H1 (cell line): ENCODE measurements around the gene PRRG3. TPM values are rescaled to one million over a fixed set of nuclear protein-coding genes. Genes with fewer than 3 reads are reported as not detected.

Experiments used
- CTCF ChIA-PET: fragments of 300-600 bp; sonication (Branson Sonifier 250); formaldehyde crosslinking; loops from one replicate; lab custom pipeline; 2021; ENCODE audit not compliant: partially characterized antibody; lab: Charles Lee
- POLR2A ChIA-PET: fragments of 300-600 bp; sonication (Branson Sonifier 250); formaldehyde crosslinking; loops from one replicate; lab custom pipeline; 2021; ENCODE audit warnings: inconsistent platforms; ENCODE audit not compliant: partially characterized antibody; lab: Charles Lee
- DNase-seq, 2 experiments: peaks; one replicate each; pipeline versions ENCODE4 v3.0.0 to v3.0.0-alpha.2; 2010 to 2022; ENCODE audit warnings: low spot score in 2 of 2, low read depth in 1 of 2, mixed read lengths in 1 of 2
- FAIRE-seq: peaks from 2 replicates; lab custom pipeline; 2011; peaks lifted over from hg19 to GRCh38; lab: Jason Lieb, UNC
- H2AFZ ChIP-seq: 2 replicates; pipeline ENCODE4 v1.8.1; 2012; ENCODE audit warnings: low read length, inconsistent platforms
- H2AK5ac ChIP-seq: 2 replicates; pipeline ENCODE4 v1.6.1; 2013; ENCODE audit warnings: low read depth, low read length
- H2BK120ac ChIP-seq: replicated peaks from 2 replicates; pipeline ENCODE3; 2013; ENCODE audit warnings: low read depth, low read length, inconsistent platforms
- H2BK12ac ChIP-seq: 2 replicates; pipeline ENCODE4 v1.6.1; 2013; ENCODE audit warnings: low read depth, low read length
- H2BK15ac ChIP-seq: 2 replicates; pipeline ENCODE4 v1.6.1; 2013; ENCODE audit warnings: low read length
- H2BK20ac ChIP-seq: 2 replicates; pipeline ENCODE4 v1.6.1; 2013; ENCODE audit warnings: low read length
- H2BK5ac ChIP-seq: 2 replicates; pipeline ENCODE4 v1.6.1; 2013; ENCODE audit warnings: low read depth, low read length
- H3K14ac ChIP-seq: 2 replicates; pipeline ENCODE4 v1.6.1; 2013; ENCODE audit warnings: inconsistent platforms; ENCODE audit not compliant: insufficient read length
- H3K18ac ChIP-seq: 2 replicates; pipeline ENCODE4 v1.6.1; 2013; ENCODE audit warnings: low read length; ENCODE audit errors: extremely low read depth
- H3K23ac ChIP-seq: 2 replicates; pipeline ENCODE4 v1.6.1; 2013; ENCODE audit warnings: inconsistent platforms; ENCODE audit not compliant: insufficient read length
- H3K23me2 ChIP-seq: 2 replicates; pipeline ENCODE4 v1.6.1; 2013; ENCODE audit warnings: low read depth, low read length
- H3K27ac ChIP-seq: 2 replicates; pipeline ENCODE4 v1.6.1; 2011; ENCODE audit warnings: low read depth, low read length, inconsistent platforms
- H3K27me3 ChIP-seq, 4 experiments: replicated peaks in 1 of 4; 1 replicate in 1 of 4; 2 replicates in 3 of 4; pipeline versions ENCODE4 v1.6.1 to v1.8.1; 2011 to 2013; ENCODE audit warnings: low read length in 3 of 4, mild to moderate bottlenecking in 3 of 4, inconsistent platforms in 2 of 4, mixed read lengths in 2 of 4, moderate library complexity in 1 of 4; ENCODE audit not compliant: control insufficient read depth in 3 of 4, insufficient read depth in 3 of 4; ENCODE audit errors: extremely low read depth in 1 of 4
- H3K36me3 ChIP-seq, 4 experiments: 2 replicates each; pipeline versions ENCODE4 v1.6.1 to v1.8.1; 2011 to 2013; ENCODE audit warnings: mild to moderate bottlenecking in 4 of 4, low read length in 3 of 4, moderate library complexity in 2 of 4, control low read depth in 1 of 4, inconsistent platforms in 1 of 4; ENCODE audit not compliant: insufficient read depth in 4 of 4, control insufficient read depth in 2 of 4
- H3K4ac ChIP-seq: replicated peaks from 2 replicates; pipeline ENCODE3; 2013; ENCODE audit warnings: low read length, low read depth, mixed read lengths, inconsistent platforms; ENCODE audit not compliant: insufficient read length
- H3K4me1 ChIP-seq, 4 experiments: replicated peaks in 1 of 4; 1 replicate in 1 of 4; 2 replicates in 3 of 4; pipeline versions ENCODE4 v1.6.1 to v1.8.1; 2011 to 2013; ENCODE audit warnings: low read length in 3 of 4, inconsistent platforms in 2 of 4, mixed read lengths in 1 of 4; ENCODE audit not compliant: insufficient read depth in 4 of 4, control insufficient read depth in 3 of 4
- H3K4me2 ChIP-seq, 2 experiments: 2 replicates each; pipeline versions ENCODE4 v1.6.1 to v1.8.1; 2011 to 2013; ENCODE audit warnings: low read depth in 2 of 2, low read length in 2 of 2, control low read depth in 1 of 2, inconsistent platforms in 1 of 2, mild to moderate bottlenecking in 1 of 2; ENCODE audit not compliant: insufficient read depth in 1 of 2
- H3K4me3 ChIP-seq, 4 experiments: fragments of 200-600, 300-600 bp in 1 of 4; sonication (generic), shearing (Covaris generic), sonication (Bioruptor Twin) in 1 of 4; 2 replicates each; pipeline versions ENCODE4 v1.5.1 to v1.8.1; 2011 to 2016; ENCODE audit warnings: low read length in 4 of 4, low read depth in 3 of 4, control low read depth in 2 of 4, inconsistent platforms in 2 of 4, mild to moderate bottlenecking in 2 of 4, mixed read lengths in 1 of 4, moderate library complexity in 1 of 4; ENCODE audit not compliant: insufficient read depth in 2 of 4; ENCODE audit errors: extremely low read depth in 1 of 4
- H3K56ac ChIP-seq: replicated peaks from 2 replicates; pipeline ENCODE3; 2013; ENCODE audit warnings: low read depth, mild to moderate bottlenecking, mixed read lengths, low read length, inconsistent platforms; ENCODE audit not compliant: insufficient read length
- H3K79me1 ChIP-seq: 2 replicates; pipeline ENCODE4 v1.6.1; 2013; ENCODE audit warnings: low read depth, low read length, control low read depth
- H3K79me2 ChIP-seq, 2 experiments: 2 replicates each; pipeline versions ENCODE4 v1.6.1 to v1.8.1; 2012 to 2013; ENCODE audit warnings: low read length in 2 of 2, mild to moderate bottlenecking in 2 of 2, inconsistent platforms in 1 of 2; ENCODE audit not compliant: insufficient read depth in 2 of 2, control insufficient read depth in 1 of 2
- H3K9ac ChIP-seq, 4 experiments: replicated peaks in 1 of 4; 1 replicate in 1 of 4; 2 replicates in 3 of 4; pipeline versions ENCODE4 v1.6.1 to v1.8.1; 2011 to 2013; ENCODE audit warnings: low read depth in 3 of 4, low read length in 3 of 4, control low read depth in 2 of 4, mild to moderate bottlenecking in 2 of 4, moderate library complexity in 2 of 4, inconsistent platforms in 1 of 4; ENCODE audit errors: extremely low read depth in 1 of 4
- H3K9me3 ChIP-seq, 2 experiments: 2 replicates each; pipeline versions ENCODE4 v1.6.1 to v1.8.1; 2012 to 2013; ENCODE audit warnings: mild to moderate bottlenecking in 2 of 2, moderate library complexity in 2 of 2, control low read depth in 1 of 2, inconsistent platforms in 1 of 2, low read depth in 1 of 2, low read length in 1 of 2, mixed read lengths in 1 of 2; ENCODE audit not compliant: insufficient read depth in 2 of 2
- H4K20me1 ChIP-seq, 2 experiments: replicated peaks in 1 of 2; 2 replicates each; pipeline versions ENCODE3 to v1.8.1; 2011 to 2013; ENCODE audit warnings: inconsistent platforms in 2 of 2, low read length in 2 of 2, mild to moderate bottlenecking in 1 of 2; ENCODE audit not compliant: insufficient read depth in 2 of 2, control insufficient read depth in 1 of 2
- H4K5ac ChIP-seq: 2 replicates; pipeline ENCODE4 v1.6.1; 2013; ENCODE audit warnings: low read length, low read depth, mixed read lengths, inconsistent platforms; ENCODE audit not compliant: insufficient read length
- H4K8ac ChIP-seq: 2 replicates; pipeline ENCODE4 v1.8.0; 2013; ENCODE audit warnings: mild to moderate bottlenecking, moderate library complexity, low read length, inconsistent platforms; ENCODE audit not compliant: insufficient read depth; ENCODE audit errors: extremely low read depth
- H4K91ac ChIP-seq: replicated peaks from 2 replicates; pipeline ENCODE3; 2013; ENCODE audit warnings: low read length, mixed read lengths, inconsistent platforms; ENCODE audit not compliant: insufficient read length
- CBX8 ChIP-seq: fragments of 300-800, 300-1000 bp; sonication (generic); IDR thresholded peaks from 2 replicates; pipeline ENCODE4 v1.7.1; 2016; ENCODE audit warnings: low read depth, low read length, borderline replicate concordance
- GABPA ChIP-seq: IDR thresholded peaks from 2 replicates; pipeline ENCODE4 v1.6.1; 2011; ENCODE audit warnings: mild to moderate bottlenecking, low read length, moderate library complexity, borderline replicate concordance; ENCODE audit not compliant: insufficient read depth
- RNF2 ChIP-seq: fragments of 200-900, 300-1000 bp; sonication (generic); IDR thresholded peaks from 2 replicates; pipeline ENCODE4 v1.7.1; 2016; ENCODE audit warnings: borderline replicate concordance, low read depth, mild to moderate bottlenecking, antibody characterized with exemption, low read length; ENCODE audit not compliant: poor library complexity, severe bottlenecking; ENCODE audit errors: missing control alignments
- SIN3A ChIP-seq, 2 experiments: IDR thresholded peaks in 1 of 2; conservative IDR thresholded peaks in 1 of 2; 2 replicates each; pipeline ENCODE4 v1.6.1; 2011 to 2012; ENCODE audit warnings: low read length in 2 of 2, improper control_type of control experiment in 1 of 2, low read depth in 1 of 2, mild to moderate bottlenecking in 1 of 2
- SIRT6 ChIP-seq: IDR thresholded peaks from one replicate; pipeline ENCODE4 v1.7.1; 2012; ENCODE audit warnings: low read length, inconsistent platforms
- WGBS, 2 experiments: shearing (Covaris generic) in 1 of 2; methylation state at CpG; one replicate each; pipeline versions ENCODE4 v1.1.6 to v1.1.7; 2013 to 2015; ENCODE audit warnings: low lambda C conversion rate in 2 of 2, mixed read lengths in 2 of 2, inconsistent platforms in 1 of 2, low coverage in 1 of 2, missing lambda C conversion rate in 1 of 2; ENCODE audit not compliant: insufficient replicate concordance in 2 of 2, insufficient coverage in 1 of 2, insufficient read length in 1 of 2; ENCODE audit errors: extremely low coverage in 1 of 2, missing lambda C conversion rate in 1 of 2; 5-methylcytosine and 5-hydroxymethylcytosine counted together
- polyA plus RNA-seq, 7 experiments: library from polyadenylated mRNA; depleted of rRNA in 3 of 7; stranded (reverse) in 5 of 7; unstranded in 2 of 7; fragments of >200 nt in 5 of 7; fragments of 200-250 nt in 2 of 7; gene quantifications; 1 replicate in 5 of 7; 2 replicates in 1 of 7; 4 replicates in 1 of 7; pipeline versions ENCODE4 v1.2.1 to v1.2.3, GENCODE V29; 2011 to 2013; ENCODE audit warnings: missing spikeins in 2 of 7, mixed read lengths in 2 of 7
- total RNA-seq: library from RNA; stranded (reverse); fragmentation: NEBNext Ultra II Directional; extraction: Animal tissue kit (Norgen Biotek cat#: 25700); gene quantifications from 2 replicates; pipeline ENCODE4 v1.2.1, GENCODE V29; 2021
- TF ChIP-seq, protein P1 (sequence below): IDR thresholded peaks from 2 replicates; pipeline ENCODE4 v1.6.1; 2011; ENCODE audit warnings: low read length, improper control_type of control experiment

PRRG3 gene
- total and polyA plus RNA-seq, 2 of the 8 experiments (the other 6 are each of a cell fraction or from before 2014, with no cell fraction given) = 4.2 to 5.4 TPM

- CTCF ChIA-PET = interaction anchor here (1.2 to 3.3 kb wide), 2 partner anchors 12 to 16 kb away, joined by 5 to 15 read pairs; no protein-coding TSS in a partner anchor
- Histone ChIP-seq H4K8ac (no peak overlapping the region), H3K4me1 (no peaks in the 10 kb centered on the region), H3K56ac (no peak overlapping the region), H3K4ac (no peak overlapping the region), H3K79me1 (no peaks in the 10 kb centered on the region), H4K91ac (no peak overlapping the region), H3K4me3 (no peak overlapping the region), H3K9ac (no peak overlapping the region), H2BK15ac (no peak overlapping the region), H4K5ac (no peak overlapping the region), H3K18ac (no peak overlapping the region), H2AFZ (no peak overlapping the region), H3K23ac (no peak overlapping the region), H2BK5ac (no peak overlapping the region), H3K9me3 (no peaks in the 10 kb centered on the region), H3K23me2 (no peaks in the 10 kb centered on the region), H3K4me2 (no peak overlapping the region), H3K27me3 (no peaks in the 10 kb centered on the region), H4K20me1 (no peaks in the 10 kb centered on the region), H2BK120ac (no peak overlapping the region), H2AK5ac (no peak overlapping the region), H2BK12ac (no peak overlapping the region), H3K14ac (no peak overlapping the region), H3K36me3 (no peaks in the 10 kb centered on the region), H2BK20ac (no peak overlapping the region), H3K27ac (no peak overlapping the region), H3K79me2 (no peaks in the 10 kb centered on the region)
- DNase-seq (no peak), FAIRE-seq (no peak)
- POLR2A ChIA-PET = no interaction called here
- TF ChIP-seq CBX8 (no peak), SIN3A (conservative IDR thresholded peaks at IDR 0.05 in 1 of 2, IDR thresholded peaks at IDR 0.05 in 1 of 2; ENCODE audit: low read depth in 1 of 2, low read length in 2 of 2) (no peak), RNF2 (no peak), SIRT6 (no peak), GABPA (no peak)
- TF ChIP-seq, protein P1, sequence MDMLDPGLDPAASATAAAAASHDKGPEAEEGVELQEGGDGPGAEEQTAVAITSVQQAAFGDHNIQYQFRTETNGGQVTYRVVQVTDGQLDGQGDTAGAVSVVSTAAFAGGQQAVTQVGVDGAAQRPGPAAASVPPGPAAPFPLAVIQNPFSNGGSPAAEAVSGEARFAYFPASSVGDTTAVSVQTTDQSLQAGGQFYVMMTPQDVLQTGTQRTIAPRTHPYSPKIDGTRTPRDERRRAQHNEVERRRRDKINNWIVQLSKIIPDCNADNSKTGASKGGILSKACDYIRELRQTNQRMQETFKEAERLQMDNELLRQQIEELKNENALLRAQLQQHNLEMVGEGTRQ = no peak
- WGBS, 2 experiments = 90% methylated on average over 2 of the region's 5 CpGs; no CpG with 5 or more reads in 1 of the 2 experiments
These were observed 42.2 kb downstream of the PRRG3 start for GRCh38 chrX:151737494-151737893.
